Measurements from ENCODE around the gene VAV3.

VAV3 gene

DNA sequence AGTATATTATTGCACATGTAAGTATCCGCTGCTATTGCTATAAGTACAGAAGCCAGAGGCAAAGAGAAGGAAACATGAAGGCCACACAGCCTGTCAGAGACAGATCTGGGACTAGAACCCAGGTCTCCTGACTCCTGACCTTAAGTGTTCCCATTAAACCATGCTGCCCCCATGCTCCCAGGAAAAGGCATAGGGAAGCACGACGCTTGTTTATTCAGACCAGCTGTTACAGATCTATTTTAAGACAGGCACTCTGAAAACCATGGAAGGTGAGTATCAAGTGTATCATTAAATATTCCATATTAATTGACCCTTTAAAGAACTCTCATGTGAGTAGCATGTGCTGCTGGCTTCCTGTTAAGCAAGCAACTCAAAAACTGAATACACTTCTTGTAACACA is 11.4 kb downstream of the VAV3 start:
- no peaks in the 10 kb centered on the region for H3K36me3 ChIP-seq (ENCODE audit: control insufficient read depth, low read length)
- H3K27ac ChIP-seq (ENCODE audit: low read depth, low read length): no peak overlapping the region
- H3K9me3 ChIP-seq (ENCODE audit: control insufficient read depth, insufficient read depth, low read length): no peaks in the 10 kb centered on the region
- H3K4me2 ChIP-seq (ENCODE audit: low read length): no peak overlapping the region
- no peaks in the 10 kb centered on the region for H4K20me1 ChIP-seq (ENCODE audit: control insufficient read depth, insufficient read depth, low read depth, low read length)
- H3K27me3 ChIP-seq (ENCODE audit: control insufficient read depth, low read length): no peaks in the 10 kb centered on the region
- no peaks in the 10 kb centered on the region for H3K79me2 ChIP-seq (ENCODE audit: control insufficient read depth, low read length)
- H3F3A ChIP-seq (ENCODE audit: control insufficient read depth, insufficient read depth): no peaks in the 10 kb centered on the region
- peaks cover 39% of the 10 kb centered on the region for H3K4me1 ChIP-seq (ENCODE audit: control insufficient read depth, low read length)
- TF ChIP-seq EZH2phosphoT487 (IDR thresholded peaks at IDR 0.05; ENCODE audit: borderline replicate concordance, low read length): no peak
- TF ChIP-seq, protein P1, sequence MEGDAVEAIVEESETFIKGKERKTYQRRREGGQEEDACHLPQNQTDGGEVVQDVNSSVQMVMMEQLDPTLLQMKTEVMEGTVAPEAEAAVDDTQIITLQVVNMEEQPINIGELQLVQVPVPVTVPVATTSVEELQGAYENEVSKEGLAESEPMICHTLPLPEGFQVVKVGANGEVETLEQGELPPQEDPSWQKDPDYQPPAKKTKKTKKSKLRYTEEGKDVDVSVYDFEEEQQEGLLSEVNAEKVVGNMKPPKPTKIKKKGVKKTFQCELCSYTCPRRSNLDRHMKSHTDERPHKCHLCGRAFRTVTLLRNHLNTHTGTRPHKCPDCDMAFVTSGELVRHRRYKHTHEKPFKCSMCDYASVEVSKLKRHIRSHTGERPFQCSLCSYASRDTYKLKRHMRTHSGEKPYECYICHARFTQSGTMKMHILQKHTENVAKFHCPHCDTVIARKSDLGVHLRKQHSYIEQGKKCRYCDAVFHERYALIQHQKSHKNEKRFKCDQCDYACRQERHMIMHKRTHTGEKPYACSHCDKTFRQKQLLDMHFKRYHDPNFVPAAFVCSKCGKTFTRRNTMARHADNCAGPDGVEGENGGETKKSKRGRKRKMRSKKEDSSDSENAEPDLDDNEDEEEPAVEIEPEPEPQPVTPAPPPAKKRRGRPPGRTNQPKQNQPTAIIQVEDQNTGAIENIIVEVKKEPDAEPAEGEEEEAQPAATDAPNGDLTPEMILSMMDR (IDR thresholded peaks at IDR 0.05; ENCODE audit: low read depth, low read length, poor library complexity, severe bottlenecking): no peak
- H3K9me2 ChIP-seq (replicated peaks; ENCODE audit: control insufficient read depth, low read length): no peaks in the 10 kb centered on the region
- no peak overlapping the region for H3K4me3 ChIP-seq (ENCODE audit: low read length)

DNA sequence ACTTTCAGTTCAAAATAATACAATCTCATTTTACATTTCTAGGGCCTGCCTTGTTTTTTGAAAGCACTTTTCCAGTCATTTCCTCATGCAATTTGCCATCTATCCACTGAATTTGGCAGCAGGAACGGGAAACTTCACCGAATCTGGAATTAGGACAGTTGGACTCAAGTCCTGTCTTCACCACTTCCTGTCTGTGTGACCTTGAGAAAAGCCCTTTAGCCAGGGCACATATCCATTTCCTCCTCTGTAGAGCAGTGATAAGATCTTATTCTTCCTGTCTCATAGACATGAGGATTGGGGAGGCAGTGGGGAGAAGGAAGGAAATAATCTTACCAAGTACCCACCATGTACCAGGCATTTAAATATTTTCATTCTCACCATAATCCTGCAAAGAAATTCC is 12.0 kb downstream of the VAV3 start:
- H3K27me3 ChIP-seq (ENCODE audit: control insufficient read depth, low read length): no peaks in the 10 kb centered on the region
- no peak overlapping the region for H3K4me3 ChIP-seq (ENCODE audit: low read length)
- H4K20me1 ChIP-seq (ENCODE audit: control insufficient read depth, insufficient read depth, low read depth, low read length): no peaks in the 10 kb centered on the region
- peak overlapping the region; percentile 34 for H3K4me2 ChIP-seq (ENCODE audit: low read length)
- no peaks in the 10 kb centered on the region for H3F3A ChIP-seq (ENCODE audit: control insufficient read depth, insufficient read depth)
- H3K4me1 ChIP-seq (ENCODE audit: control insufficient read depth, low read length): peaks cover 39% of the 10 kb centered on the region
- no peaks in the 10 kb centered on the region for H3K36me3 ChIP-seq (ENCODE audit: control insufficient read depth, low read length)
- H3K9me2 ChIP-seq (replicated peaks; ENCODE audit: control insufficient read depth, low read length): no peaks in the 10 kb centered on the region
- no peaks in the 10 kb centered on the region for H3K9me3 ChIP-seq (ENCODE audit: control insufficient read depth, insufficient read depth, low read length)
- no peak overlapping the region for H3K27ac ChIP-seq (ENCODE audit: low read depth, low read length)
- TF ChIP-seq, protein P1 (IDR thresholded peaks at IDR 0.05; ENCODE audit: low read depth, low read length, poor library complexity, severe bottlenecking): no peak
- no peak for TF ChIP-seq EZH2phosphoT487 (IDR thresholded peaks at IDR 0.05; ENCODE audit: borderline replicate concordance, low read length)
- H3K79me2 ChIP-seq (ENCODE audit: control insufficient read depth, low read length): no peaks in the 10 kb centered on the region

DNA sequence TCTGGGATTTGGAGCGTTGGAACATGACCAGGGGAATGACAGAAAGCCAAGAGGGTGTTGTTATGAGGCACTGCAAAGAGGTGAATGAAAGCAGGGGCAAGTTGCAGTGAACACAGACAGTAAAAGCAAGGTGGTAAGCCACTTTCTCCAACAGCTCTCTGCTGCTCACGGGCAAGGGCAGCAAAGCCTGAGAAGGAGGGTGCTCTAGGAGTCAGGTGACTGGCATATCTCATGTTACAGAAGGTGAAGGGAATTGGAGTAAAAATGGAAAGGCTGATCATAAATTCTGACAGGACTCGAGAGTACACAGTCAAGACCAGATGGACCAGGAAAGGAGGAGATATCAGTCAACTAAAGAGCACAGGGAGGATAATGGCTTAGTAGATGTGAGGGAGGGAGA is 14.5 kb downstream of the VAV3 start:
- H3K27ac ChIP-seq (ENCODE audit: low read depth, low read length): no peak overlapping the region
- no peaks in the 10 kb centered on the region for H3K36me3 ChIP-seq (ENCODE audit: control insufficient read depth, low read length)
- 0 out of 2 replicates have a peak, but pooled peaks cover 3% of the 10 kb centered on the region for H3K9me2 ChIP-seq (replicated peaks; ENCODE audit: control insufficient read depth, low read length)
- H3K4me3 ChIP-seq (ENCODE audit: low read length): no peak overlapping the region
- no peaks in the 10 kb centered on the region for H3K9me3 ChIP-seq (ENCODE audit: control insufficient read depth, insufficient read depth, low read length)
- no peaks in the 10 kb centered on the region for H3F3A ChIP-seq (ENCODE audit: control insufficient read depth, insufficient read depth)
- H4K20me1 ChIP-seq (ENCODE audit: control insufficient read depth, insufficient read depth, low read depth, low read length): no peaks in the 10 kb centered on the region
- no peak overlapping the region for H3K4me2 ChIP-seq (ENCODE audit: low read length)
- H3K27me3 ChIP-seq (ENCODE audit: control insufficient read depth, low read length): no peaks in the 10 kb centered on the region
- no peaks in the 10 kb centered on the region for H3K79me2 ChIP-seq (ENCODE audit: control insufficient read depth, low read length)
- TF ChIP-seq EZH2phosphoT487 (IDR thresholded peaks at IDR 0.05; ENCODE audit: borderline replicate concordance, low read length): no peak
- TF ChIP-seq, protein P1 (IDR thresholded peaks at IDR 0.05; ENCODE audit: low read depth, low read length, poor library complexity, severe bottlenecking): no peak
- H3K4me1 ChIP-seq (ENCODE audit: control insufficient read depth, low read length): peaks cover 22% of the 10 kb centered on the region
